ENCODE data around the gene IFNGR1.

Gene IFNGR1

DNA sequence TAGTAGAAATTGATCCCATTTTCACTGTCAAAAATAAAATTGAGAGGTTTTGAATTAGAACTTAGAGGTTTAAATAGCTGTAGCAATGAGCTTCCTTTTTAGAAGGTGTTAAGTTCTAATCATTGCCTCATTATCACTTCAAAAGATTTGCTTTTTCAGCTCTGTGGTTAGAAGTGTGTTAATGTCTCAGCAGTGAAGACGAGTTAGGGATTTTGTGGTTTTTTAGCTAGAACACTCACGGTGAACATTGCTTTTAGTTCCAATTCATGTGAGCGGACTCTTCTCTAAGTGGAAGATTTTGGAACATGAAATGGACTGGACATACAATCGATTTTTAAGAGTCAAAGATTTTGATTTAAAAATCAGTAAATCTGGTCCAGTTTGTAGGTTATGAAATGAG is 12.7 kb upstream of the IFNGR1 start:
- Histone ChIP-seq H4K20me1 (ENCODE audit: insufficient read depth, low read length) (no peaks in the 10 kb centered on the region), H3K4me1 (ENCODE audit: insufficient read depth, low read length) (peaks cover 62% of the 10 kb centered on the region), H3K27ac (ENCODE audit: low read length) (no peak overlapping the region), H3K4me2 (ENCODE audit: insufficient read depth, low read length) (peak overlapping the region; percentile 54; the same call in 1 of the 2 replicates), H3K9me3 (ENCODE audit: insufficient read depth, low read length, severe bottlenecking) (no peaks in the 10 kb centered on the region), H3K27me3 (ENCODE audit: insufficient read depth, low read length, poor library complexity) (no peaks in the 10 kb centered on the region), H3K79me2 (ENCODE audit: insufficient read depth, low read length) (no peaks in the 10 kb centered on the region), H2AFZ (ENCODE audit: low read depth, low read length) (no peak overlapping the region), H3K9ac (ENCODE audit: low read depth, low read length) (no peak overlapping the region), H3K36me3 (ENCODE audit: insufficient read depth, low read length) (no peaks in the 10 kb centered on the region), H3K4me3 (ENCODE audit: low read depth in 1 of 2, low read length in 2 of 2) (peak overlapping the region in 1 of 2 experiments; percentile 22; a peak in 1 of 4 replicates)
- ATAC-seq (ENCODE audit: insufficient read depth, low read depth) (peak; percentile 86), DNase-seq (no peak)
- no peak for TF ChIP-seq EZH2 (IDR thresholded peaks at IDR 0.05; ENCODE audit: borderline replicate concordance, low read depth, low read length, severe bottlenecking)
- TF ChIP-seq, protein P1, sequence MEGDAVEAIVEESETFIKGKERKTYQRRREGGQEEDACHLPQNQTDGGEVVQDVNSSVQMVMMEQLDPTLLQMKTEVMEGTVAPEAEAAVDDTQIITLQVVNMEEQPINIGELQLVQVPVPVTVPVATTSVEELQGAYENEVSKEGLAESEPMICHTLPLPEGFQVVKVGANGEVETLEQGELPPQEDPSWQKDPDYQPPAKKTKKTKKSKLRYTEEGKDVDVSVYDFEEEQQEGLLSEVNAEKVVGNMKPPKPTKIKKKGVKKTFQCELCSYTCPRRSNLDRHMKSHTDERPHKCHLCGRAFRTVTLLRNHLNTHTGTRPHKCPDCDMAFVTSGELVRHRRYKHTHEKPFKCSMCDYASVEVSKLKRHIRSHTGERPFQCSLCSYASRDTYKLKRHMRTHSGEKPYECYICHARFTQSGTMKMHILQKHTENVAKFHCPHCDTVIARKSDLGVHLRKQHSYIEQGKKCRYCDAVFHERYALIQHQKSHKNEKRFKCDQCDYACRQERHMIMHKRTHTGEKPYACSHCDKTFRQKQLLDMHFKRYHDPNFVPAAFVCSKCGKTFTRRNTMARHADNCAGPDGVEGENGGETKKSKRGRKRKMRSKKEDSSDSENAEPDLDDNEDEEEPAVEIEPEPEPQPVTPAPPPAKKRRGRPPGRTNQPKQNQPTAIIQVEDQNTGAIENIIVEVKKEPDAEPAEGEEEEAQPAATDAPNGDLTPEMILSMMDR (IDR thresholded peaks at IDR 0.05; ENCODE audit: borderline replicate concordance, extremely low read depth, low read length, poor library complexity, severe bottlenecking), result no peak

DNA sequence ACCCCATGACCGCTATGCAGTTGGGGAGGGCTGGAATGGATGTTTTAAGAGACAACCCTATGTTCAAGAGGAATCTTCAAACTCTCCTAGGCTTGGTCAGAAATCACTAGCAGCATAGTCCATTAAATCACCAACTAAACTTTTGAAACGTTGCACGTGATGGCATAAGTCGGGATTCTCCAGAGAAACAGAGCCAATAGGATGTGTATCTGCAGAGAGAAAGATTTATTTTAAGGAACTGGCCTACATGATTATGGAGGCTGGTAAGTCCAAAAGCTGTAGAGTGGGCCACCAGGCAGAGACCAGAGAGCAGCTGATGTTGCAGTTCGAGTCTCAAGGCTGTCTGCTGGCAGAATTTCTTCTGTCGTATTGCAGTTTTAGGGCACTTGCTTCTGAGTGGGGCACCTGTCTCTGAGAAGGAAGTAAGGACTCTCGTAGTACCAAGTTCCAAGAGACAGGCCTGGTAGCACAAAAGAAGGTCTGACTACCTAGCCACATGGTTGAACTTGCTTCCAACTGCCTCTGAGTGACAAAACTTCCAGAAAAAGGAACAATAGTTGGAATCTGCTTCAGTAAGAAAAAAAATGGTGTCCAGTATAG is 11.9 kb upstream of the IFNGR1 start:
- H3K27ac ChIP-seq (ENCODE audit: low read length), result no peak overlapping the region
- peaks cover 62% of the 10 kb centered on the region for H3K4me1 ChIP-seq (ENCODE audit: insufficient read depth, low read length)
- no peak overlapping the region for H3K4me3 ChIP-seq (ENCODE audit: low read depth in 1 of 2, low read length in 2 of 2)

DNA sequence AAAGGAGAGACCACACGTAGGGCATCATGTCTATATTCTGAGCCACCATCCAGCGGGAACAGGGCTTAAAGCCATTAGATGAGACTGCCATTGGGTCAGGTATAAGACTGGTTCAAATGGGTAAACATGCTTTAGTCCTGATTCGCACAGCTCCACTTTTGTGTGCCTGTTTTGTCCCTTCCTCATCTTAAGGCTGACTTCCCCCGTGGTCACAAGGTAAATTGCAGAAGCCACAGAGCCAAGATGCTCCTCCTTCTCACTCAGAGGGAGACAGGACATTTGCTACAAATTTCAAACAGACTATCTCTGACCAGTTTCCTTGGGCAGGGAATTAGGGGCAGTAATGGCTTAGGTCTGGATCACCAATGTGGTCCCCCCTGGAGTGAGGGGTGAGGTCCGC is 11.4 kb upstream of the IFNGR1 start:
- no peak for TF ChIP-seq EZH2 (IDR thresholded peaks at IDR 0.05; ENCODE audit: borderline replicate concordance, low read depth, low read length, severe bottlenecking)
- TF ChIP-seq, protein P1 (IDR thresholded peaks at IDR 0.05; ENCODE audit: borderline replicate concordance, extremely low read depth, low read length, poor library complexity, severe bottlenecking), result no peak
- no peak overlapping the region for H3K4me2 ChIP-seq (ENCODE audit: insufficient read depth, low read length)
- no peaks in the 10 kb centered on the region for H4K20me1 ChIP-seq (ENCODE audit: insufficient read depth, low read length)
- H3K9me3 ChIP-seq (ENCODE audit: insufficient read depth, low read length, severe bottlenecking), result no peaks in the 10 kb centered on the region
- DNase-seq, result no peak
- no peaks in the 10 kb centered on the region for H3K36me3 ChIP-seq (ENCODE audit: insufficient read depth, low read length)
- peaks cover 60% of the 10 kb centered on the region for H3K4me1 ChIP-seq (ENCODE audit: insufficient read depth, low read length)
- H3K27me3 ChIP-seq (ENCODE audit: insufficient read depth, low read length, poor library complexity), result no peaks in the 10 kb centered on the region
- no peak overlapping the region for H3K9ac ChIP-seq (ENCODE audit: low read depth, low read length)
- no peak overlapping the region for H2AFZ ChIP-seq (ENCODE audit: low read depth, low read length)
- no peak overlapping the region for H3K27ac ChIP-seq (ENCODE audit: low read length)
- H3K79me2 ChIP-seq (ENCODE audit: insufficient read depth, low read length), result no peaks in the 10 kb centered on the region
- no peak for ATAC-seq (ENCODE audit: insufficient read depth, low read depth)
- no peak overlapping the region for H3K4me3 ChIP-seq (ENCODE audit: low read depth in 1 of 2, low read length in 2 of 2)

More for the DNA sequence above, 11.9 kb upstream of the IFNGR1 start:
- TF ChIP-seq, protein P1 (IDR thresholded peaks at IDR 0.05; ENCODE audit: borderline replicate concordance, extremely low read depth, low read length, poor library complexity, severe bottlenecking), result no peak
- no peak for TF ChIP-seq EZH2 (IDR thresholded peaks at IDR 0.05; ENCODE audit: borderline replicate concordance, low read depth, low read length, severe bottlenecking)
- H3K27me3 ChIP-seq (ENCODE audit: insufficient read depth, low read length, poor library complexity), result no peaks in the 10 kb centered on the region
- H3K9ac ChIP-seq (ENCODE audit: low read depth, low read length), result no peak overlapping the region
- no peak overlapping the region for H3K4me2 ChIP-seq (ENCODE audit: insufficient read depth, low read length)
- H2AFZ ChIP-seq (ENCODE audit: low read depth, low read length), result no peak overlapping the region
- no peaks in the 10 kb centered on the region for H3K36me3 ChIP-seq (ENCODE audit: insufficient read depth, low read length)
- ATAC-seq (ENCODE audit: insufficient read depth, low read depth) (no peak), DNase-seq (no peak)
- H3K9me3 ChIP-seq (ENCODE audit: insufficient read depth, low read length, severe bottlenecking), result no peaks in the 10 kb centered on the region
- no peaks in the 10 kb centered on the region for H3K79me2 ChIP-seq (ENCODE audit: insufficient read depth, low read length)
- H4K20me1 ChIP-seq (ENCODE audit: insufficient read depth, low read length), result no peaks in the 10 kb centered on the region

All from DND-41 (cell line).